CD4-positive, alpha-beta T cell treated with Interferon gamma for 1 hour (primary cell): ENCODE results near the gene CAVIN2.

ENCODE experiments used
- DNase-seq: peaks from one replicate; pipeline ENCODE4 v3.0.0-alpha.2; 2020

Gene CAVIN2

GRCh38 chr2:191838526-191838925 is 8.4 kb downstream of the CAVIN2 start:
- DNase-seq, result no peak

DNA sequence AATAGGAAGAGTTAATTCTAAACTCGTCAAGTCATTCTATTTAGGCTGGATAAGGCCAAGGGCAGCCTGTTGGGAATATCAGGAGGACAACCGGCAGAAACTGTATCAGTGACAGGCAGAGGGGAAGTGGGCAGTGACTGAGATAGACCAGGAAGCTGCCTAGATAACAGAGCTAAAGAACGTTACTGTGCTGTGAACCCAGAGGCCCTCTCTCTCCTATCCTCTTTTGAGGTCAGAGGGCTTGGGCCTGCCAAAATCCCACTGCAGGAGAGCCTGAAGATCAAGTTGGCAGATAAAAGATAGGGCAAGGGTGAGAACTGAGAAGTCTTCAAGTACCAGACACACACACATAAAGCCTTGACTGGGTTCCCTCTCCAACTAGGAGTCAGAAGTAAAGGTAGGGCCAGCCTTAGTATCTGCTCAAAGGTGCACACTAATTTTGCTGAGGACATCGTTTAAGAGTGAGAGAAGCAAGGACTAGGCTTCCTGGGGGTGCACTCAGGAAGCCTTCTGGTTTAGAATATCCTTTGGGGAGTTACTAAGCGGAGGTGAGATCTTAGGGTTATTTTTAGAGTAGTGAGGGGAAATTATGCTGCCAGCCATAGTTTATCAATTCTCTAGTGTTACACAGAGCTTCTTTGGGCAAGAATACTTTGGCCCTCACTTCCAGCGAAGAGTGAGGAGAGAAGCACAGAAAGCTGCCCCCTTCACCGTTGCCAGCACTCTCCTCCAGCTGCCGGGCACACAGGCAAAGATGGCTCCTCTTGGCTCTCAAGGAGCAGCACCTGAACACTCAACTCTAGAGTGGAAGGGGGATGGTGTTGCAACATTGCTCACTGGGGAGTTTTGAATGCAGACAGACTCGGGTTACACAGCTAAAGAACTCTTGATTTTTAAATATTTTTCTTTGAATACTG is 9.8 kb downstream of the CAVIN2 start:
- no peak for DNase-seq

GRCh38 chr2:191836471-191836852 is 10.4 kb downstream of the CAVIN2 start:
- DNase-seq, result no peak

DNA sequence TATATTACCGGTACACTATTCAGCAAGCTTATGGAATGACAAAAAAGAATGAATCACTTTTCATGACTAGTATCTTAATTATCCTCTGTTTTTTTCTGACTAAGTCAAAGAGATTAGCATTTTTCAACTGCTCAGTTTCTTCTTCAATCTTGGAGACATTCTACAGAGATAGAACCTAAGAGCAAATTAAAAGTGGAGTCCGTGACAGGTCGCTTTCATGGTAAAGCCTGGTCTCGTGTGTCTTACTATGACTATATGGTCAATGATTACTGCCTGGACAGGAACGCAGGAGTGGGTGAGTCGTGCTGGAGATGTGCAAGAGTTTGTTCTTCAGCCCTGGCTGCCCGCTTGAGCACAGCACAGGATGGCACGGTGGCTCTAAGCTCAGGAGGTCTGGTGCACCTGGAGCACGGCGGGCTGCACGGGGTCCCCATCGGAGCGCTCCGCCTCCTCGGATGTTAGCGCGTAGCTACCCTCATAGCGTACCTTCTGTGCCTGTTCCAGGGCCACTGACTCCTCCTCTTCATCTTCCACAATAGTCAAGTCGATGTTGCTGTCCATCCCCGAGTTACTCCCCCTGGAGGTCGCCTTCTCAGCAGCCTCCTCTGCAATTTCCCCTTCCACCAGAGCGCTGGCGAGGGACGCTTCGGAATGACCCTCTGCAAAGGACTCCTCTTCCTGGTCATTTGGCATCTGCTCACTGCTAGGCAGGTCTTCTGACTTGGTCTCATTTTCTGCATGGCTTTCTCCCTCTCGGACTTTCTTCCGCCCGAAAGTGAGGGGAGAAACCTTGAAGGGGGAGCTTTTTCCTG is 11.1 kb downstream of the CAVIN2 start:
- DNase-seq, result no peak

DNA sequence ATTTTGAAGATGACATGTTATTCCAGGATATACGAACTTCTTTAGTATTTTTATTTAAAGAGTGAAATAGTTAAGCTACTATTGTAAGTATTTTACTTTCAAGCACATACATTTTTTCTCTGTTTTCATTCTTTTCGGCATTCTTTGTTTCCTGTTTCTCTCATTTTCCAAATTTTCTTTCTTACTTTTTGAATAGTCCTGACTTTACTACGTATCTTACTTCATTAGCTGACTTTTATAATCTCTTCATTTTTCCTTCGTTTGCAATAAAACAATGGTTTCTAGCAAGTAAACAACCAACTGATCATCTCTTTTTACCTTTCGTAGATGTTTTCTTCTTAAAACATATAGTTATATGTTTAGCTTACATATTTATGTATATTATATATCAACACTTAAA is 11.8 kb downstream of the CAVIN2 start:
- no peak for DNase-seq

DNA sequence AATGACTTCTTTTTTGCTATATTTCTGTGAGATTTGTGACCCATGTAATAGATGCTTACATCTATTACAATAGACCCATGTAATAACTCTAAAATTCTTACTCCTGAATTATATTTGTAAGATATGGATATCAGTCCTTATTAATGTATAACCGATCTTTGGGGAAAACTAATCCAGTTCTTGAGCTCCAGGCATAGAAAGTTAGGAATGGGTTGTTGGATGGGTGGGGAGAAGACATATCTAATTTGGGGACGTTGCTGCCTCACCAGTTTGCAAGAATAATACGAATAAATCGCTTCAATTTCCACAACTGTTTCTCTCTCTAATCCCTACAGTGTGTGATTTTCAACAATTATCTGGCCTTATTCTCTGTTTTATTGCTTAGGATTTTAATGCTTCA is 13.5 kb downstream of the CAVIN2 start:
- DNase-seq, result no peak

DNA sequence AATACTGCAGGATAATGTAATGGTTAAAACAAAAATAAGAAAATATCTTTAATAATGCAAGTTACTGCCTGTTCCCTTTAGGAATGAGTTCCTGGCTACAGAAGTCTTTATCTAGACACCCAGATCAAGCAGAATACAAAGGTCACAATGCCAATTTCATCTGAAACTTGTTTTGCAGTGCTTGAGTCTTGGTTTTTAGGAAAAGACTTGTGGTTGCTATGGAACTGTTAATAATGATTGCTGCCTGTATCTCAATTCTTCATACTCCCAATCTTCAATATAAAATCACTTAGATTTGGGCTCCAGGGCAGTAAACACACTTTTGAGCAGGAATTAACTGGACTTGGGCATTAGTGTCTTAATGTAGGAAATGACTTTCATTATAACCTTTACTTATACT is 14.2 kb downstream of the CAVIN2 start:
- no peak for DNase-seq

DNA sequence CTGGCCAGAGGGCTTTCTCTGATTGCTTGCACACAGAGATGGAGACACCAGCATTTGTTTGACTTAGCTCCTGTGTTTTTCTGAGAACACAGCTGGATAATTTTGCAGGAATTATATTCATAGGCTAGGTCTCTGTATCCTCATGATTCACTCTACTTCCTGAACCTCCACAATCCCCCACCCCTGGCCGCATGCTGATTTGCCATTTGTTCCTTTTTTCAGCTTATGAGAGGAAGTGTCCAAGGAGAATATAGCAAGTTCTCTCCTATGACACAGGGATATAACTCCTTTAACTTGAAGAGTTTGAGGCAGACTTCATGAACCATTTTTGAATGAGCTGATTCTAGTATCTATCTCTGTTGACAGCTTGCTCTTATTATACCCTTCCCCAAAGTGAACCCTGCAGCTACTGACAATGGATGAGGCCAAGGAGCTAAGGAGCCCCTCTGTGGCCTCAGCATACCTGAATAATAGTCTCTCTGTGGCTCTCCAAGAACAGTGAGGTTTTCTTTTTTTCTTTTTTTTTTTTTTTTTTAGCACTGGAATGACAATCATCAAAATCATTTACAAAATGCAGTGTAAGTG is 15.4 kb downstream of the CAVIN2 start:
- DNase-seq, result no peak

- no peak for DNase-seq
Measured at GRCh38 chr2:191824398-191824797, 22.5 kb downstream of the CAVIN2 start.

DNA sequence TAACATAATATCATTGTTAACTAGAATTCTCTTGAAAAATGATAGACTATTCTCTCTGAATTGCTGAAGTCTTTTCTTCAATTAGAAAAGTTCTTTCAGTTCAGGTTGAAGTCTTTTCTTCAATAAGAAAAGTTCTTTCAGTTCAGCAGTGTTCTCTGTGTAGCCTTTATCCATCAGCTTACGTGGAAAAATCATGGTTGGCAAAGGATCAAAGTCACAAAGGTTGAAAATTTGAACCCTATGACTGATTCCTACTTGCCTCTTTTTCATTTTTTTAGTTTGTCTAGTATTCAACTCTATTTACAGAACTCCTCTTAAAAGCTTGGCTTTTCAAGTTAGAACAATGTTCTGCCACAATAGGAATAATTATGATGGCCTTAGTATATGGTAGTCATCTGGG is 25.8 kb downstream of the CAVIN2 start:
- no peak for DNase-seq

DNA sequence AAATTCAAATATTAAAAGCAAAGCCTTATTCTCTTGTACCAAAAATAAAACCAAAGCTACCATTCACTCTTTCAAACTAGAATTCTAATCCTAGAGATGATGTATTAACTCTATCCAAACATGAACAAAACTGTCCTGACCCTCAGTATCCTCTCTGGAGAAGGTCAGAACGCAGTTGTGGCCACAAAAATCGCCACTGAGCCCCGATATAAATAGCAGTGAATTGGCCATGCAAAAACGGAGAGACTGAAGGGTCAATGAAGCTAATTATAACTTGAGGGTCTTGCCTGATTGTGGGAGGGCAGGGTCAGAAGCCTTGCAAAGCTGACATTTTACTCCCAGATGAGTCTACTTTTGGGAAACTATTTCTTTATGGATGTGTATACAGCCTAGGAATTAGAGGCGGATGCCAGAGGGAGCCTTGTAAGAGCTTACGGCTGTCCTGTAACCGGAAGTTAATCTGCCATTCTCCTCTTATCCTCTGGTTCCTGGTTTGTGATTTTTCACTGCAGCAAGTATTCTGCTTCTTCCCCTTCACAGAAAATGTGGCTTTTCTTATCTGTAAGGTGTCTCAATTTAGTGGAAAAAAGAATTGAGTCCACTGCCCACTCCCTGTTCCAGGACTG is 28.1 kb downstream of the CAVIN2 start:
- DNase-seq, result no peak

DNA sequence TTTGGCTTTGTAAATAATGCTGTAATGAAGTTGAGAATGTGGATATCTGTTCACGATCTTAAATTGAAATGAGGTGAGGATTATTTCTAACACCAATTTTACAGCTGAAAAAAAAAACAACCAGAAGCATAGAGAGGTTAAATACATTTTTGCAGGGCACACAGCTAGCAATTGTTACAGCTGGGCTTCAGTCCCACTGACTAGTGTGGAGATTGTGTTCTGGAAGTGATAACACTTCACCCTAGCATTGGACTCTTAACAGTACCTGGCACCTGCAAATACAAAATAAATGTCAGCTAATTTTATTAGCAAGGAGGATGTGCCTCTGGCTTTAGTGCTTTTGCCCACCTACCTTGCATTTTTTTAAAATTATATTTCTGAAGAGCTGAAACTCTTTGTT is 28.8 kb downstream of the CAVIN2 start:
- DNase-seq, result no peak

DNA sequence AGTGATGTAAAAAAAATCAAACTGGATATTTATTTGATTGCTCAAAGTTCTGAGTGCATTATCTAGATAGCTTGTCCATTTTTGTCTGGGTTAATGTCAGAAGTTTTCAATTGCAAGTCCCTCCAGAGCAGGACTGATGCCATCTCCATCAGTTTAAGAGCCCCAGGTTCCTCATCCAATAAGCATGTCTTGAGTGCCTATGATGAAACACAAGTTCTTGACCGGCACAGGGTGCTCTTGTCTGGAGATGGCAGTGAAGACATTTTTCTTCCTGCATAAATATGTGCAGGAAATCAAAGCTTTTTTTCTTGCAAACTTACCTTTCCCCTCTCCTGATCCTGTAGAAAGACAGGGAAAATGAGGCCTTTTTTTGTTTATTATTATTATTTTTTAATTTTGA is 31.9 kb downstream of the CAVIN2 start:
- DNase-seq, result no peak

GRCh38 chr2:191813943-191814342 is 32.9 kb downstream of the CAVIN2 start:
- no peak for DNase-seq

DNA sequence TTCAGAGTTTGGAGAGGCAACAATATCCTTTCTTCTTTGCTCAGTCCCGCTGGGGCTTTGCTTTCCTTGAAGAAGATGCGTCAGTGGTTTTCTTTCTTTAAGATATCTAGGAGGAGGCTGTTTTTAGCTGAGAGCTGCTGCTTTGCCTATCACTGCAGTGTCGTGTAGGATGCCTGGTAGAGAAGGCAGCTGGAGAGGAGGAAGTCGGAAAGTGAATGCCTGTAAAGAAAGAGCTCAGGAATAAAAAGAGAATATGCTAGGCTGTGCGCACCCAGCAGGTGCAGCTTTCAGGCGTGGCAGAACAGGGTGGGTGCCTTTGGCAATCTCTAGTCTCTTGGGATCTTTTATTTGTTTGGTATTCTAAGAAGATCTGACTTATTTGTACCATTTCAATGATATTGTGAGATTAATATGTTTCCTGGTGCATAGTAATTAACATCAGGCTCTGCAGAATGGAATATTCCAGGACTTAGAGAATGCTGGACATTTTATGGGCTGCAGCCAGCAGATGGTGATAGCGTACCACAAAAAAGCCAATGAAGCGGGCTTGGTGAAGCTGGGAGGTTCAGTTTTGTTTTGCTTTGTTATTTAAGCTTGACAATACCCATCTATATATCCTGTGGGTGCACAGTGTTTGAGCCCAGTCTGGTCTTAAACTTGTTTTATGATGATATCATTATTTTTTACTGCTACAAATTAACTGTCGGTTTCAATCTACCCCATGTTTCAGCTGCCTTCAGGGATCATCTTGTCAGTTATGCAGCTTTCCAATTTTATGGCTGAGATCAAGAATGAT is 34.9 kb downstream of the CAVIN2 start:
- DNase-seq, result no peak

DNA sequence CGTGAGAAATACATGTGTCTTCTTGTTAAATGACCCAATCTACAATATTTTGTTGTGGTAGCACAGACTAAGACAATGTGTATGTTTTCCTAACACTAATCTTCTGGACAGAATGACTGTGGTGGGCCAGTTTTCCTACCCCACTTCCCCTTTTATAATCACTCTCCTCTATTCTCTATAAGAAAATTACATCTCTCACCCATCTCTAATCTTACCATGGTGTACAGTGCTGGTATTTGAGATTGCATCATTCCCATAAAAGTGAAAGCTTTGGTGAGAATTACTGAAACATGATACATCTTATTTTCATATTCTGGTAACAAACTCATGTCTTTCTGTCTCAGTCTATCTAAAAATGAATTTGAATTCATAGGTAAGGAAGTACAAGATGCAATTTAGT is 40.5 kb downstream of the CAVIN2 start:
- DNase-seq, result no peak

GRCh38 chr2:191804766-191805165 is 42.1 kb downstream of the CAVIN2 start:
- DNase-seq, result no peak

- no peak for DNase-seq
Measured at GRCh38 chr2:191803007-191803406, 43.9 kb downstream of the CAVIN2 start.

DNA sequence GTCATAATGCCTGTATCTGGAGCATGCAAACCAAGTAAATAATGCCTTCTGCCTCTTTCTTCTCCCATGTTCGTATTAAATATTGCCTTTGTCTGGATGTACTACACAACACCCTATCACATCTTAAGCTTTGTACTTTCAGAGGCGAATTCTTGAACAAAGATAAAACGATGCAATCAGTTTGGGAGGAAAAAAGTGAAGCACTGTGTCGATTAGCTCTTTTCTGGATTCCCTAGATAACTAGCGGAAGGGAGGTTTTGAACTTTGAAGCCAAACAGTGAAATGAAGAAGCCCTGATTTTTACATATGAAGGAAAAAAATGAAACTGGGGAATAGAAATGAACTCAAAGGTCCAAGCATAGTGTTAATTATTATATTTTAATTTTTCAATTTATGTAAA is 44.7 kb downstream of the CAVIN2 start:
- DNase-seq, result no peak

GRCh38 chr2:191800874-191801273 is 46.0 kb downstream of the CAVIN2 start:
- DNase-seq, result no peak

- no peak for DNase-seq
Measured at GRCh38 chr2:191799526-191799925, 47.4 kb downstream of the CAVIN2 start.
